NT2/D1 (cell line): ENCODE results near the gene SRC.
"Not testable (repeated sequence)": the region's sequence is repeated elsewhere in the genome, so short reads cannot be mapped to it uniquely, and the experiment has no call there.

ENCODE experiments used
- DNase-seq: peaks from one replicate; pipeline ENCODE4 v3.0.0-alpha.2; 2011; ENCODE audit warnings: low read depth, low spot score
- H3K27me3 ChIP-seq: 2 replicates; pipeline ENCODE4 v1.6.0; 2011; ENCODE audit warnings: mild to moderate bottlenecking; ENCODE audit not compliant: insufficient read length, insufficient read depth
- H3K36me3 ChIP-seq: 2 replicates; pipeline ENCODE4 v1.6.1; 2011; ENCODE audit warnings: mild to moderate bottlenecking, low read length, mixed read lengths; ENCODE audit not compliant: insufficient read depth, insufficient read length
- H3K4me1 ChIP-seq: 2 replicates; pipeline ENCODE4 v1.5.1; 2011; ENCODE audit not compliant: insufficient read depth, insufficient read length
- H3K4me3 ChIP-seq: 2 replicates; pipeline ENCODE4 v1.5.1; 2011; ENCODE audit warnings: low read depth; ENCODE audit not compliant: insufficient read length
- H3K9ac ChIP-seq: 2 replicates; pipeline ENCODE4 v1.6.0; 2011; ENCODE audit warnings: low read depth; ENCODE audit not compliant: insufficient read length
- H3K9me3 ChIP-seq: 2 replicates; pipeline ENCODE4 v1.5.1; 2011; ENCODE audit warnings: mild to moderate bottlenecking, low read length; ENCODE audit not compliant: insufficient read depth
- SUZ12 ChIP-seq: IDR thresholded peaks from 2 replicates; pipeline ENCODE4 v1.6.1; 2011; ENCODE audit not compliant: insufficient read length, insufficient read depth; ENCODE audit errors: extremely low read depth
- YY1 ChIP-seq: IDR thresholded peaks from 2 replicates; pipeline ENCODE4 v1.6.1; 2011; ENCODE audit not compliant: insufficient read length, insufficient read depth
- ZNF274 ChIP-seq: IDR thresholded peaks from 2 replicates; pipeline ENCODE4 v1.6.1; 2011; ENCODE audit warnings: mild to moderate bottlenecking, low read depth, low read length

Gene SRC

GRCh38 chr20:37333130-37333847, 12.7 kb upstream of the SRC start:
- Histone ChIP-seq H3K4me1 (peaks cover 20% of the 10 kb centered on the region), H3K4me3 (no peak overlapping the region), H3K9me3 (no peaks in the 10 kb centered on the region), H3K27me3 (no peaks in the 10 kb centered on the region), H3K9ac (no peak overlapping the region), H3K36me3 (no peaks in the 10 kb centered on the region)
- TF ChIP-seq ZNF274 (no peak), YY1 (no peak), SUZ12 (no peak)
- DNase-seq: no peak

GRCh38 chr20:37333848-37334318, 12.1 kb upstream of the SRC start:
- H3K36me3 ChIP-seq: no peaks in the 10 kb centered on the region
- no peak overlapping the region for H3K9ac ChIP-seq
- TF ChIP-seq ZNF274: no peak
- TF ChIP-seq YY1: no peak
- no peak for TF ChIP-seq SUZ12
- peaks cover 20% of the 10 kb centered on the region for H3K4me1 ChIP-seq
- no peaks in the 10 kb centered on the region for H3K9me3 ChIP-seq
- no peak overlapping the region for H3K4me3 ChIP-seq
- no peaks in the 10 kb centered on the region for H3K27me3 ChIP-seq
- DNase-seq: no peak

DNA sequence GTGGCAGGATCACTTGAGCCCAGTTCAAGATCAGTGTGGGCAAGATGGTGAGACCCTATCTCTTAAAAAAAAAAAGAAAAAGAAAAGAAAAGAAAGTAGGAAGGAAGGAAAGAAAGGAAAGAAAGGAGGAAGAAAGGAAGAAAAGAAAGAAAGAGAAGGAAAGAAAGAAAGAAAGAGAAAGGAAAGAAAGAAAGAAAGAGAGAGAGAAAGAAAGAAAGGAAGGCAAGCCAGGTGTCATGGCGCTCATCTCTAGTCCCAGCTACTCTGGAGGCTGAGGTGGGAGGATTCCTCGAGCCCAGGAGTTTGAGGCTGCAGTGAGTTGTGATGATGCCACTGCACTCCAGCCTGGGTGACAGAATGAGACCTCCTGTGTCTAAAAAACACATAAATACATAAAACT, 11.5 kb upstream of the SRC start:
- peaks cover 18% of the 10 kb centered on the region for H3K4me1 ChIP-seq
- TF ChIP-seq YY1 (no peak), SUZ12 (no peak), ZNF274 (no peak)
- H3K4me3 ChIP-seq: no peak overlapping the region
- H3K36me3 ChIP-seq: no peaks in the 10 kb centered on the region
- no peak overlapping the region for H3K9ac ChIP-seq
- no peaks in the 10 kb centered on the region for H3K9me3 ChIP-seq
- DNase-seq: no peak
- H3K27me3 ChIP-seq: no peaks in the 10 kb centered on the region

- no peak for DNase-seq
- H3K9me3 ChIP-seq: no peaks in the 10 kb centered on the region
- no peak overlapping the region for H3K9ac ChIP-seq
- H3K4me1 ChIP-seq: peaks cover 22% of the 10 kb centered on the region
- H3K4me3 ChIP-seq: no peak overlapping the region
- H3K27me3 ChIP-seq: no peaks in the 10 kb centered on the region
- no peak for TF ChIP-seq YY1
- TF ChIP-seq SUZ12: no peak
- TF ChIP-seq ZNF274: no peak
- no peaks in the 10 kb centered on the region for H3K36me3 ChIP-seq
These were observed 10.1 kb upstream of the SRC start for GRCh38 chr20:37335642-37336368.

DNA sequence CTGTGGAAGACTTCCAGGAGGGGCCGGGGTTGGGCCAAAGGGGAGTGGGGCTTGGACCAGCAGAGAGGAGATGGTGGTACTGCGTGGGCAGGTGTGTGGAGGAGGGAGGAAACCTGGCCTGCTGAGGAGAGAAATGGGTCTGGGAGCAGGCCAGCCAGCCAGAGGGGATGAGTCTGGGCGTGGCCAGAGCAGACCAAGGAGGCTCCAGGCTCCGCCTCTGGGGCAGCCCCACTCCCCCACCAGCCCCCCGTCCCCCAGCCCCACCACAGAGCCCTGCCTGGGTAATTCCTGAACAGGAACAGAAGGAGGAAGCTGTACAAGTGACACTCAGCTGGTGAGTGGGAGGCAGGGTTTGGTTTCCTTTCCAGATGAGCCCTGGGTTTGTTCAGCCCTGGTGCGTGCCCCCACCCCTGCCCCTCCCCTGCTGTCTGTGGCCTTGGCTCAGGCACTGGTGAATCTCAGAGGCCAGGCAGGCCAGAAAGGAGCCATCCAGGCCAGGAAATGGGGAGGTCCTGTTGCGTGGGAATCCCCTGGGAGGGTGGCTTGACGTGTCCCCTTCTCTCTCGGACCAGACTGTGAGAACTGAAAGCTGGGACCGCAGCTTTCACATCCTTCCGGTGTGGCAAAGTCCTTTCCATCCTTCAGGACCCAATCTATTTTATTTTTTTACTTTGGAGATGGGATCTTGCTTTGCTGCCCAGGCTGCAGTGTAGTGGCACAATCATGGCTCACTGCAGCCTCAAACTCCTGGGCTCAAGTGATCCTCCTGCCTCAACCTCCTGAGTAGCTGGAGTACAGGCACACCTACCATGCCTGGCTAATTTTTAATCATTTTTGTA, 9.4 kb upstream of the SRC start:
- no peak for TF ChIP-seq ZNF274
- TF ChIP-seq SUZ12: no peak
- TF ChIP-seq YY1: no peak
- DNase-seq: no peak
- H3K27me3 ChIP-seq: no peaks in the 10 kb centered on the region
- H3K4me3 ChIP-seq: no peak overlapping the region
- peaks cover 25% of the 10 kb centered on the region for H3K4me1 ChIP-seq
- H3K9ac ChIP-seq: no peak overlapping the region
- H3K9me3 ChIP-seq: no peaks in the 10 kb centered on the region
- no peaks in the 10 kb centered on the region for H3K36me3 ChIP-seq

GRCh38 chr20:37337208-37337991, 8.5 kb upstream of the SRC start:
- no peaks in the 10 kb centered on the region for H3K9me3 ChIP-seq
- H3K36me3 ChIP-seq: no peaks in the 10 kb centered on the region
- no peak overlapping the region for H3K9ac ChIP-seq
- H3K4me1 ChIP-seq: peaks cover 21% of the 10 kb centered on the region
- no peak overlapping the region for H3K4me3 ChIP-seq
- H3K27me3 ChIP-seq: no peaks in the 10 kb centered on the region
- no peak for DNase-seq
- TF ChIP-seq ZNF274 (no peak), YY1 (no peak)

GRCh38 chr20:37338380-37338779, 7.6 kb upstream of the SRC start:
- H3K9me3 ChIP-seq, H3K4me3 ChIP-seq, H3K36me3 ChIP-seq, H3K27me3 ChIP-seq, H3K9ac ChIP-seq, DNase-seq: not testable (repeated sequence)
- H3K4me1 ChIP-seq: peaks cover 28% of the 10 kb centered on the region
